ENCODE measurements around the gene ESYT3.

ESYT3 gene

GRCh38 chr3:138458774-138459499 is 24.5 kb downstream of the ESYT3 start:
- in situ Hi-C loops (cut with MboI; ENCODE audit: low sequenced_read_pairs) = no loop called here

DNA sequence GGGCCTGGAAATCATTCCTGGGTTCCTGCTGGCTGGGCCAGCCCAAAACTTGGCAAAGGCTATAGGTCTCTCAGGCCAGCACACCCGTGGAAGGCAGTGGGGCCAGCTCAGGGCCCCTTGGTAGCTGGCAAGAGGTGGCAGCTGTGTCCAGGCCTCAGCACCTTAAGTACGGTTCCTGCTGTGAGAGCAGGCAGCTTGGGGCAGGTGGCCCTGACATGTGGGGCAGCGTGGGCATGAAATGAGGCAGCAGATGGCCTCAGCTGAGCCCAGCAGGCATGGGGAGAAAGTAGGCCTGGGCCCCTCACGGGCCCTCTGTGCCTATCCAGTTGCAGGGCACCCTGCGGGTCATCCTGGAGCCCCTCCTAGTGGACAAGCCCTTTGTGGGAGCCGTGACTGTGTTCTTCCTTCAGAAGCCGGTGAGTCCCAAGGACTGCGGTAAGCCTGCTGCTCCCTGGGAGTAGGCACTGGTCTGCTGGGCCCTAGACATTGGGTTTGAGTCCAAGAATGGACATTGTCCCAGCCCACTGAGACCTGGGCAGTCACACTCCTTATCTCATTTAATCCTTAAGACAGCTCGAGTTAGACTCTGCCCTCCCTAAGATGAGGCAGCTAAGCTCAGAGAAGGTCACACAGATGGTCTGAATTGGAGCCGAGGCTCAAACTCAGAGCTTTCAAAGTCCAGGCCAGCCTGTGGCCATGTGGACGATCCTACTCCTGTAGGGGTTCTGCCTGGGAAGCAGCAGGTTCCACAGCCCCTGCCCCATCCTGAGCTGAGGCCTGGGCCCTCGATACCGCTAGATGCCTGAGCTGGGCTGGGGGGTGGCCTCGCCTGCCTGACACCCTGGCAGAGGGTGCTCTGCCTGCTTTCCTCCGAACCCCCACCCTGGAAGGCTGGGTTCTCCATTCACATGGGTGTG is 25.5 kb downstream of the ESYT3 start:
- in situ Hi-C loops (cut with MboI; ENCODE audit: low sequenced_read_pairs) = no loop called here

GRCh38 chr3:138460536-138461205 is 26.3 kb downstream of the ESYT3 start:
- in situ Hi-C loops (cut with MboI; ENCODE audit: low sequenced_read_pairs) = no loop called here

GRCh38 chr3:138461246-138461645 is 26.8 kb downstream of the ESYT3 start:
- in situ Hi-C loops (cut with MboI; ENCODE audit: low sequenced_read_pairs) = no loop called here

GRCh38 chr3:138461896-138462295 is 27.5 kb downstream of the ESYT3 start:
- in situ Hi-C loops (cut with MboI; ENCODE audit: low sequenced_read_pairs) = no loop called here

GRCh38 chr3:138463724-138464490 is 29.5 kb downstream of the ESYT3 start:
- in situ Hi-C loops (cut with MboI; ENCODE audit: low sequenced_read_pairs) = no loop called here

DNA sequence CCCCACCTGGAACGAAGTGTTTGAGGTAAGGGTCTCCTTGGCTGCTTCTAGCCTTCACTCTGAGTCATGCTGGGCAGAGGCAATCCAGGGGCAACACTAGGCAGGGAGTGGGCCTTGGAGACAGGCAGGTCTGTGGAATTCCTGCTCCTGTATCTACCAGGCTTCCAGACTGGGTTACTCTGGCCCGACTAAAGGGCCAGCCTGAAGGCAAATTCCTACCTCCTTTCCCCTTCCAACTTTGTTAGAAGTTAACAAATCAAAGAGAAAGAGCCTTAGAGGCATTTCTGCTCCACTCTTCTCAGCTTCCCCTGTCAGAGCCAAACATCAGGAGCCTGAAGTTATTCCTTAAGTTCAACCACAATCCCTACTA is 30.1 kb downstream of the ESYT3 start:
- in situ Hi-C loops (cut with MboI; ENCODE audit: low sequenced_read_pairs) = no loop called here

- in situ Hi-C loops (cut with MboI; ENCODE audit: low sequenced_read_pairs) = no loop called here
Observed at GRCh38 chr3:138465451-138465850, 31.0 kb downstream of the ESYT3 start.

GRCh38 chr3:138465925-138466324 is 31.5 kb downstream of the ESYT3 start:
- in situ Hi-C loops (cut with MboI; ENCODE audit: low sequenced_read_pairs) = no loop called here

- in situ Hi-C loops (cut with MboI; ENCODE audit: low sequenced_read_pairs) = no loop called here
Observed at GRCh38 chr3:138467931-138468330, 33.5 kb downstream of the ESYT3 start.

- in situ Hi-C loops (cut with MboI; ENCODE audit: low sequenced_read_pairs) = no loop called here
Observed at GRCh38 chr3:138468451-138468850, 34.0 kb downstream of the ESYT3 start.

DNA sequence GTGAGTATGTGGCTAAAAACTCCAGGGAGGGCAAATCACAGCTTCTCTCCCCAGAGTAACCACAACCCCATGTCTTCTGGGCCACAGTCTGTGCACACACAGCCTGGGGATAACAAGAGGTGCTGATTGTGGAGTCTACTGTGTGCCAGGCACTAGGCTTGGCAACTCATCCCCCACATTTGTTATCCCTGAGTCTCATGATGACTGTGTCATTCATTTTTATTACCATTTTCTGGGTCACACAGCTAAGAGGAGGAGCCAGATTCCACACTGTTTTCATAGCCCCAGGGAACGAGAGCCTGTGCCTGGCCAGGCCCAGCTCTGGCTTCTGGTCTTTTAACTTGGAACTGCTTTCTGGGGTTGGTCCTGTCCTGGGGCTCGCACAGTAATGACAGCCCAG is 34.5 kb downstream of the ESYT3 start:
- in situ Hi-C loops (cut with MboI; ENCODE audit: low sequenced_read_pairs) = no loop called here

DNA sequence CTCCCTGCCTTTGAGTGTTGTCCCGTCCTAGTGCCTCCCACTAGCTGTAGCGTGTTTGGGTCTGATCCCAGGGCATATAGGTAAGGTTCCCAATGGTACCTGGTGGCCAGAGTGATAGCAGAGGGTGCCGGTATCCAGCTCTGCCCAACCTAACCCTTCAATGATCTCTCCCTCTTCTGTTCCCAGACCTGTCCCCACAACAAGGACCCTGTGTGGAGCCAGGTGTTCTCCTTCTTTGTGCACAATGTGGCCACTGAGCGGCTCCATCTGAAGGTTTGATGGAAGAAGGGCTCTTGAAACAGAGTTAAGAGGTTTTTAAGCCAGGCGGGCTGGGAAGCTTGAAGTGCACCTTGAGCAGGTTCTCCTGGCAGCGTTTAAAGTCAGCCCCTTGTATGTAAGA is 35.5 kb downstream of the ESYT3 start:
- in situ Hi-C loops (cut with MboI; ENCODE audit: low sequenced_read_pairs) = loop anchor here (10.0 kb wide), 1 partner anchor 455 kb away; no protein-coding TSS in a partner anchor

GRCh38 chr3:138470687-138471086 is 36.3 kb downstream of the ESYT3 start:
- in situ Hi-C loops (cut with MboI; ENCODE audit: low sequenced_read_pairs) = loop anchor here (10.0 kb wide), 1 partner anchor 454 kb away; no protein-coding TSS in a partner anchor

GRCh38 chr3:138471481-138471880 is 37.1 kb downstream of the ESYT3 start:
- in situ Hi-C loops (cut with MboI; ENCODE audit: low sequenced_read_pairs) = loop anchor here (10.0 kb wide), 1 partner anchor 453 kb away; no protein-coding TSS in a partner anchor

DNA sequence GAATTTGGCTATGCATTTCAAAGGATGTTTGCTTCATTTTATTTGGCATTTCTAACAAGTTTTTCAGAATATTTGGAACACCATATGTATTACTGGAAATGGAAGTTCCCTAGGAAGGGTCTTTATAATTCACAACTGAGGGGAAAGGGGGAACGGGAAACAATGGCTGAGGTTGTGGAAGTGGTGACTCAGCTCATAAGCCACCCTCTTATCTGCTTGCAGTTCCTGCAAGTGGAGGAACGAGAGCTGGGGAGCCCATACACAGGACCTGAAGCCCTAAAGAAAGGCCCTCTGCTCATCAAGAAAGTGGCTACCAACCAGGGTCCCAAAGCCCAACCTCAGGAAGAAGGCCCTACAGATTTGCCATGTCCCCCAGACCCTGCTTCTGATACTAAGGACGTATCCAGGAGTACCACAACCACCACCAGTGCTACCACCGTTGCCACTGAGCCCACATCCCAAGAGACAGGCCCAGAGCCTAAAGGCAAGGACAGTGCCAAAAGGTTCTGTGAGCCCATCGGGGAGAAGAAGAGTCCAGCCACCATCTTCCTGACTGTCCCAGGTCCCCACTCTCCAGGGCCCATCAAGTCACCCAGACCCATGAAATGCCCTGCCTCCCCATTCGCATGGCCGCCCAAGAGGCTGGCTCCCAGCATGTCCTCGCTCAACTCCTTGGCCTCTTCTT is 37.9 kb downstream of the ESYT3 start:
- in situ Hi-C loops (cut with MboI; ENCODE audit: low sequenced_read_pairs) = loop anchor here (10.0 kb wide), 1 partner anchor 453 kb away; no protein-coding TSS in a partner anchor

DNA sequence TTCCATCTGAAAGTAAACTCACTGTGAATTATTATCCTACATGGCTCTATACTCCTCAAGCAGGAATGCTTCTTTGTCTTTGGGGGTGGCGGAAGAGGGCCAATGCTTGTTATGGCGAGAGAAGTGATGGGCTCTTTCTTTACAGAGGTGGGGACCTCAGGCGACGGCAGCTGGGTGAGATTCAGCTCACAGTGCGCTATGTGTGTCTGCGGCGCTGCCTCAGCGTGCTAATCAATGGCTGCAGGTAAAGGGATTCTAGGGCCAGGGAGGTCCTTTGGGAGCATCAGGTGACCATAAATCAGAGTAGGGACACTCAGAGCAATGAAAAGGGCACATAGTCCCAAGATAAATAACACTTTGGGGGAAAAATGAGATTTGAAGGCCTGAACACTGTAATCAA is 39.0 kb downstream of the ESYT3 start:
- in situ Hi-C loops (cut with MboI; ENCODE audit: low sequenced_read_pairs) = loop anchor here (10.0 kb wide), 1 partner anchor 451 kb away; no protein-coding TSS in a partner anchor

DNA sequence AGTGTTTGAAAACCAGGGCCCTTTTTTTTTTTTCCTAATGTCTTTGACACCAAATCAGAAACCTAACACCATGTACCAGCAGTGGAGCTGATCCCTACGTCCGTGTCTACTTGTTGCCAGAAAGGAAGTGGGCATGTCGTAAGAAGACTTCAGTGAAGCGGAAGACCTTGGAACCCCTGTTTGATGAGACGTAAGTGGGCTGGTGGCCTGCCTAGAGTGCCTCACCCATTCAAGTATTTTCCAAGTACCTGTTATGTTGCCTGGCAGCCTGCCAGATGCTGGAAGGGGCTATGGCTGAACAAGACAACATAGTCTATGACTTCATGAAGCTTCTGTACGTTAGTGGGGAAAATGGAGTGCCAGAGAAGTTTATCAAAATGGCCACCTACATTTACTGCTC is 39.7 kb downstream of the ESYT3 start:
- in situ Hi-C loops (cut with MboI; ENCODE audit: low sequenced_read_pairs) = loop anchor here (10.0 kb wide), 1 partner anchor 451 kb away; no protein-coding TSS in a partner anchor

GRCh38 chr3:138476526-138476925 is 42.1 kb downstream of the ESYT3 start:
- in situ Hi-C loops (cut with MboI; ENCODE audit: low sequenced_read_pairs) = loop anchor here (10.0 kb wide), 1 partner anchor 448 kb away; no protein-coding TSS in a partner anchor

GRCh38 chr3:138477120-138477519 is 42.7 kb downstream of the ESYT3 start:
- in situ Hi-C loops (cut with MboI; ENCODE audit: low sequenced_read_pairs) = loop anchor here (10.0 kb wide), 1 partner anchor 448 kb away; no protein-coding TSS in a partner anchor
